ENCODE data around the gene SENP8. TPM values are rescaled to one million over a fixed set of nuclear protein-coding genes. Genes with fewer than 3 reads are reported as not detected.
A peak's percentile ranks its signal among the peaks of the same experiment; 100 is the strongest.

SENP8 gene
- total and polyA plus RNA-seq, 2 of the 13 experiments (the other 11 are each of a cell fraction or from before 2014, with no cell fraction given) = 2.7 to 3.0 TPM

GRCh38 chr15:72117486-72118016 lies 652 bp upstream of the SENP8 start (continued):
- TF ChIP-seq KLF11 (CRISPR knock-in tag; IDR thresholded peaks at IDR 0.05) = no peak; the same call in 1 of the 2 replicates
- no peak for TF ChIP-seq LCORL (IDR thresholded peaks at IDR 0.05)
- TF ChIP-seq LCORL (CRISPR knock-in tag; IDR thresholded peaks at IDR 0.05) = peak; percentile 26; the same call in 1 of the 2 replicates
- TF ChIP-seq ZNF235 (CRISPR knock-in tag; IDR thresholded peaks at IDR 0.05; ENCODE audit: borderline replicate concordance) = 0 out of 2 replicates have a peak, but pooled peaks have one; percentile 78
- TF ChIP-seq BHLHE40 (IDR thresholded peaks at IDR 0.05; ENCODE audit: low read length) = no peak
- TF ChIP-seq ZFY (CRISPR knock-in tag; IDR thresholded peaks at IDR 0.05) = peak; percentile 82
- TF ChIP-seq ZNF160 (CRISPR knock-in tag; IDR thresholded peaks at IDR 0.05) = no peak
- 0 out of 2 replicates have a peak, but pooled peaks have one; percentile 8 for TF ChIP-seq ZNF331 (CRISPR knock-in tag; IDR thresholded peaks at IDR 0.05)
- TF ChIP-seq HOMEZ (CRISPR knock-in tag; IDR thresholded peaks at IDR 0.05; ENCODE audit: low read depth) = no peak
- TF ChIP-seq THRA (CRISPR knock-in tag; IDR thresholded peaks at IDR 0.05; ENCODE audit: borderline replicate concordance) = peak; percentile 16; the same call in 1 of the 2 replicates
- TF ChIP-seq ZBTB42 (CRISPR knock-in tag; IDR thresholded peaks at IDR 0.05) = no peak
- no peak for TF ChIP-seq ZNF891 (CRISPR knock-in tag; IDR thresholded peaks at IDR 0.05)
- no peak for TF ChIP-seq RXRB (CRISPR knock-in tag; IDR thresholded peaks at IDR 0.05; ENCODE audit: borderline replicate concordance)
- 0 out of 2 replicates have a peak, but pooled peaks have one; percentile 20 for TF ChIP-seq ZBTB10 (CRISPR knock-in tag; IDR thresholded peaks at IDR 0.05; ENCODE audit: borderline replicate concordance)
- no peak for TF ChIP-seq GFI1 (CRISPR knock-in tag; IDR thresholded peaks at IDR 0.05; ENCODE audit: borderline replicate concordance)
- TF ChIP-seq SMYD3 (CRISPR knock-in tag; IDR thresholded peaks at IDR 0.05) = no peak
- TF ChIP-seq PHF8 (CRISPR knock-in tag; IDR thresholded peaks at IDR 0.05) = peak; percentile 83
- TF ChIP-seq SP4 (CRISPR knock-in tag; IDR thresholded peaks at IDR 0.05) = no peak
- no peak for TF ChIP-seq ZNF609 (CRISPR knock-in tag; IDR thresholded peaks at IDR 0.05; ENCODE audit: borderline replicate concordance)

All from HepG2 (cell line).